ENCODE data around the gene PNMA6E. TPM values are rescaled to one million over a fixed set of nuclear protein-coding genes. Genes with fewer than 3 reads are reported as not detected.

PNMA6E gene
- polyA plus RNA-seq, 2 of the 4 experiments (the other 2 are of a cell fraction), result not detected

GRCh38 chrX:153398275-153398960, 2.7 kb downstream of the PNMA6E start:
- CTCF ChIA-PET, result interaction anchor here (1.5 to 1.6 kb wide), 2 partner anchors 13 to 21 kb away, joined by 3 read pairs; no protein-coding TSS in a partner anchor
- ATAC-seq (no peak), DNase-seq (ENCODE audit: low read depth in 1 of 2, low spot score in 1 of 2) (no peak), FAIRE-seq (no peak)
- TF ChIP-seq SMC3 (IDR thresholded peaks at IDR 0.05), result no peak
- TF ChIP-seq HOXB13 (CRISPR knock-in tag; IDR thresholded peaks at IDR 0.05; ENCODE audit: low read depth), result no peak
- TF ChIP-seq NPAS2 (CRISPR knock-in tag; IDR thresholded peaks at IDR 0.05; ENCODE audit: borderline replicate concordance), result no peak
- no peak for TF ChIP-seq ATOH8 (CRISPR knock-in tag; IDR thresholded peaks at IDR 0.05; ENCODE audit: low read depth)
- TF ChIP-seq CBX2 (IDR thresholded peaks at IDR 0.05; ENCODE audit: borderline replicate concordance, low read depth), result no peak
- no peak for TF ChIP-seq ESRRA (IDR thresholded peaks at IDR 0.05; ENCODE audit: borderline replicate concordance, low read length)
- TF ChIP-seq RCOR1 (IDR thresholded peaks at IDR 0.05; ENCODE audit: low read depth, low read length), result no peak
- TF ChIP-seq MAZ (IDR thresholded peaks at IDR 0.05; ENCODE audit: borderline replicate concordance, low read depth, low read length), result no peak
- TF ChIP-seq PBX3 (IDR thresholded peaks at IDR 0.05), result no peak
- TF ChIP-seq ZFP36 (IDR thresholded peaks at IDR 0.05; ENCODE audit: borderline replicate concordance, partially characterized antibody), result no peak
- no peak for TF ChIP-seq MYC (IDR thresholded peaks at IDR 0.05; ENCODE audit: borderline replicate concordance, low read length)
- TF ChIP-seq JUNB (IDR thresholded peaks at IDR 0.05), result no peak
- no peak for TF ChIP-seq RNF2 (IDR thresholded peaks at IDR 0.05; ENCODE audit: borderline replicate concordance, low read depth)
- TF ChIP-seq NR3C1 (IDR thresholded peaks at IDR 0.05), result no peak
- TF ChIP-seq MAFK (IDR thresholded peaks at IDR 0.05; ENCODE audit: partially characterized antibody), result no peak
- TF ChIP-seq ZNF302 (CRISPR knock-in tag; IDR thresholded peaks at IDR 0.05), result no peak
- no peak for TF ChIP-seq CTCF (IDR thresholded peaks at IDR 0.05)
- Histone ChIP-seq H3K4me3 (no peak overlapping the region), H3K9me3 (no peaks in the 10 kb centered on the region), H3K27ac (no peak overlapping the region), H3K4me1 (no peaks in the 10 kb centered on the region), H3K4me2 (no peak overlapping the region)
- WGBS (ENCODE audit: missing lambda C conversion rate), result 69% methylated on average over 13 of the region's 17 CpGs
- POLR2A ChIA-PET, result no interaction called here

- CTCF ChIA-PET, result no interaction called here
- TF ChIP-seq ELK1 (IDR thresholded peaks at IDR 0.05; ENCODE audit: low read depth, low read length) (no peak), FOXS1 (CRISPR knock-in tag; IDR thresholded peaks at IDR 0.05) (no peak), MYC (IDR thresholded peaks at IDR 0.05; ENCODE audit: borderline replicate concordance, low read length) (no peak), RARB (CRISPR knock-in tag; IDR thresholded peaks at IDR 0.05) (no peak), ZSCAN20 (CRISPR knock-in tag; IDR thresholded peaks at IDR 0.05) (no peak), NFE2L2 (conservative IDR thresholded peaks at IDR 0.05; ENCODE audit: low read length) (no peak), BCL3 (IDR thresholded peaks at IDR 0.05) (no peak), HDAC2 (IDR thresholded peaks at IDR 0.05) (no peak), RFX5 (IDR thresholded peaks at IDR 0.05) (no peak), EHMT2 (IDR thresholded peaks at IDR 0.05; ENCODE audit: low read depth) (no peak), ZNF302 (CRISPR knock-in tag; IDR thresholded peaks at IDR 0.05) (no peak), EP300 (IDR thresholded peaks at IDR 0.05) (no peak), USF2 (IDR thresholded peaks at IDR 0.05) (no peak), SMC3 (IDR thresholded peaks at IDR 0.05) (no peak), HOXB13 (CRISPR knock-in tag; IDR thresholded peaks at IDR 0.05; ENCODE audit: low read depth) (no peak), EHF (CRISPR knock-in tag; IDR thresholded peaks at IDR 0.05) (no peak)
Measured at GRCh38 chrX:153397256-153397960, 3.7 kb downstream of the PNMA6E start.

More at GRCh38 chrX:153397256-153397960, 3.7 kb downstream of the PNMA6E start:
- FAIRE-seq (no peak), DNase-seq (ENCODE audit: low read depth in 1 of 2, low spot score in 1 of 2) (no peak), ATAC-seq (no peak; a peak in 1 of 6 replicates)
- 83% methylated on average over 14 of the region's 27 CpGs for WGBS (ENCODE audit: missing lambda C conversion rate)
- no peak overlapping the region for H3K4me2 ChIP-seq
- no peak overlapping the region for H3K27ac ChIP-seq
- no peaks in the 10 kb centered on the region for H3K4me1 ChIP-seq
- no peak overlapping the region for H3K4me3 ChIP-seq
- POLR2A ChIA-PET, result no interaction called here
- no peaks in the 10 kb centered on the region for H3K9me3 ChIP-seq
